ENCODE measurements around the gene ASB18. TPM values are rescaled to one million over a fixed set of nuclear protein-coding genes. Genes with fewer than 3 reads are reported as not detected.

ASB18 gene
- total and polyA plus RNA-seq, 10 of the 15 experiments (the other 5 are each of a cell fraction or from before 2014, with no cell fraction given), result not detected

GRCh38 chr2:236180076-236180816 is 84.0 kb downstream of the ASB18 start:
- intact Hi-C loops (cut with micrococcal nuclease; ENCODE audit: unreplicated experiment), result loop anchor here (2.0 kb wide), 1 partner anchor 413 kb away; no protein-coding TSS in a partner anchor
- H2AFZ ChIP-seq (ENCODE audit: control insufficient read depth, low read depth, low read length), result no peak overlapping the region
- ATAC-seq (no peak), DNase-seq (ENCODE audit: low read depth, low spot score) (no peak), FAIRE-seq (no peak)
- no peaks in the 10 kb centered on the region for H3K9me3 ChIP-seq (replicated peaks; ENCODE audit: control insufficient read depth, insufficient read depth, low read length)
- no peak overlapping the region for H3K4me2 ChIP-seq (ENCODE audit: control insufficient read depth, insufficient read depth)
- H3K27ac ChIP-seq (ENCODE audit: control insufficient read depth, insufficient read depth), result no peak overlapping the region
- POLR2A ChIA-PET, result no interaction called here
- no peaks in the 10 kb centered on the region for H4K20me1 ChIP-seq (ENCODE audit: control insufficient read depth, insufficient read depth)
- RAD21 ChIA-PET (ENCODE audit: unreplicated experiment), result interaction anchor here (1.9 to 4.3 kb wide), 2 partner anchors 401 to 414 kb away, joined by 9 to 26 read pairs; no protein-coding TSS in a partner anchor
- H3K9ac ChIP-seq (ENCODE audit: control insufficient read depth, insufficient read depth, low read length), result no peak overlapping the region
- H3K36me3 ChIP-seq (ENCODE audit: control insufficient read depth in 2 of 2, insufficient read depth in 2 of 2, low read length in 1 of 2), result no peaks in the 10 kb centered on the region
- in situ Hi-C loops (cut with MboI), result loop anchor here (5.0 kb wide), 1 partner anchor 408 kb away; no protein-coding TSS in a partner anchor
- BruUV-seq (replicated peaks), result no TSS peak
- SMC1A ChIA-PET (ENCODE audit: uncharacterized antibody, unreplicated experiment), result interaction anchor here (0.7 to 2.5 kb wide), 5 partner anchors 38 to 420 kb away, joined by 3 to 28 read pairs (median 4); no protein-coding TSS in a partner anchor
- CTCF ChIA-PET, result interaction anchor here (0.6 to 6.0 kb wide), 9 partner anchors 9 to 596 kb away, joined by 3 to 84 read pairs (median 5); no protein-coding TSS in a partner anchor
- no peaks in the 10 kb centered on the region; a peak in 2 of 4 replicates for H3K27me3 ChIP-seq (replicated peaks in 1 of 2; ENCODE audit: control insufficient read depth in 2 of 2, insufficient read depth in 2 of 2, low read length in 1 of 2)
- H3K4me3 ChIP-seq, result no peak overlapping the region
- TF ChIP-seq NKRF (conservative IDR thresholded peaks at IDR 0.05) (no peak), MXI1 (IDR thresholded peaks at IDR 0.05; ENCODE audit: low read depth, low read length) (no peak)
- H3K79me2 ChIP-seq (ENCODE audit: control insufficient read depth, insufficient read depth, low read length), result no peaks in the 10 kb centered on the region
- H3K4me1 ChIP-seq (ENCODE audit: control insufficient read depth, insufficient read depth, low read length), result no peaks in the 10 kb centered on the region
- WGBS (ENCODE audit: insufficient coverage, insufficient replicate concordance, low lambda C conversion rate, missing lambda C conversion rate), result 18% methylated on average over 12 of the region's 12 CpGs

Data from GM12878 (cell line).